ENCODE measurements around the gene KDM2A. TPM values are rescaled to one million over a fixed set of nuclear protein-coding genes. Genes with fewer than 3 reads are reported as not detected.

The KDM2A gene
- total RNA-seq, 1 donor from 2014 or later = 70.4 TPM

- Histone ChIP-seq H3K27me3 (ENCODE audit: insufficient read depth, low read length) (no peaks in the 10 kb centered on the region), H4K20me1 (ENCODE audit: insufficient read depth, low read length) (peaks cover 15% of the 10 kb centered on the region), H3K27ac (ENCODE audit: low read depth, low read length) (no peak overlapping the region), H3K79me2 (ENCODE audit: insufficient read depth, low read length) (peaks cover 59% of the 10 kb centered on the region), H3K9me3 (ENCODE audit: insufficient read depth, low read depth, low read length) (no peaks in the 10 kb centered on the region), H3K36me3 (ENCODE audit: insufficient read depth, low read length) (no peaks in the 10 kb centered on the region), H3K4me2 (ENCODE audit: low read length) (peak overlapping the region; percentile 62), H3K4me1 (ENCODE audit: insufficient read depth, low read length) (peaks cover 9% of the 10 kb centered on the region), H3K9ac (ENCODE audit: low read length) (peak overlapping the region; percentile 18), H2AFZ (ENCODE audit: low read depth, low read length) (no peak overlapping the region), H3K4me3 (ENCODE audit: insufficient read depth, low read depth, low read length) (no peak overlapping the region)
- Mint-ChIP-seq H3K36me3 (ENCODE audit: low read depth, unreplicated experiment) (no peaks in the 10 kb centered on the region), H3K27me3 (ENCODE audit: low read depth, unreplicated experiment) (no peaks in the 10 kb centered on the region), H3K4me3 (ENCODE audit: unreplicated experiment) (no peak overlapping the region), H3K27ac (ENCODE audit: unreplicated experiment) (no peak overlapping the region), H3K4me1 (ENCODE audit: low read depth, unreplicated experiment) (peaks cover under 1% of the 10 kb centered on the region), H3K9me3 (ENCODE audit: unreplicated experiment) (no peaks in the 10 kb centered on the region)
- TF ChIP-seq CTCF (IDR thresholded peaks at IDR 0.05; ENCODE audit: insufficient read depth, low read depth, low read length) (peak; percentile 9), EZH2 (IDR thresholded peaks at IDR 0.05; ENCODE audit: insufficient read depth, low read length) (no peak)
- FAIRE-seq (no peak), DNase-seq (ENCODE audit: low read depth) (no peak)
Observed at GRCh38 chr11:67276781-67277230, 157.7 kb downstream of the KDM2A start.

- H3K79me2 ChIP-seq (ENCODE audit: insufficient read depth, low read length) = peaks cover 53% of the 10 kb centered on the region
- FAIRE-seq (no peak), DNase-seq (ENCODE audit: low read depth) (no peak)
- H3K27ac Mint-ChIP-seq (ENCODE audit: unreplicated experiment) = no peak overlapping the region
- peaks cover 9% of the 10 kb centered on the region for H3K4me1 ChIP-seq (ENCODE audit: insufficient read depth, low read length)
- no peaks in the 10 kb centered on the region for H3K27me3 ChIP-seq (ENCODE audit: insufficient read depth, low read length)
- no peak for TF ChIP-seq EZH2 (IDR thresholded peaks at IDR 0.05; ENCODE audit: insufficient read depth, low read length)
- no peak for TF ChIP-seq CTCF (IDR thresholded peaks at IDR 0.05; ENCODE audit: insufficient read depth, low read depth, low read length)
- H3K4me2 ChIP-seq (ENCODE audit: low read length) = peak overlapping the region; percentile 62
- no peaks in the 10 kb centered on the region for H3K9me3 Mint-ChIP-seq (ENCODE audit: unreplicated experiment)
- H3K36me3 Mint-ChIP-seq (ENCODE audit: low read depth, unreplicated experiment) = peaks cover under 1% of the 10 kb centered on the region
- H3K4me1 Mint-ChIP-seq (ENCODE audit: low read depth, unreplicated experiment) = no peaks in the 10 kb centered on the region
- H4K20me1 ChIP-seq (ENCODE audit: insufficient read depth, low read length) = peaks cover 9% of the 10 kb centered on the region
- H3K9me3 ChIP-seq (ENCODE audit: insufficient read depth, low read depth, low read length) = no peaks in the 10 kb centered on the region
- H3K4me3 ChIP-seq (ENCODE audit: insufficient read depth, low read depth, low read length) = no peak overlapping the region
- H3K27me3 Mint-ChIP-seq (ENCODE audit: low read depth, unreplicated experiment) = no peaks in the 10 kb centered on the region
- H2AFZ ChIP-seq (ENCODE audit: low read depth, low read length) = peak overlapping the region; percentile 40
- no peak overlapping the region for H3K4me3 Mint-ChIP-seq (ENCODE audit: unreplicated experiment)
- peaks cover 1% of the 10 kb centered on the region for H3K36me3 ChIP-seq (ENCODE audit: insufficient read depth, low read length)
- no peak overlapping the region for H3K27ac ChIP-seq (ENCODE audit: low read depth, low read length)
- peak overlapping the region; percentile 18 for H3K9ac ChIP-seq (ENCODE audit: low read length)
Observed at GRCh38 chr11:67277231-67277961, 158.3 kb downstream of the KDM2A start.

Data from astrocyte (in vitro differentiated cells and primary cell).